T-cell (primary cell): ENCODE results near the gene CPA4. TPM values are rescaled to one million over a fixed set of nuclear protein-coding genes. Genes with fewer than 3 reads are reported as not detected.
A peak's percentile ranks its signal among the peaks of the same experiment; 100 is the strongest.

ENCODE experiments used
- ATAC-seq, 4 experiments: fragments of 200-7000 bp in 3 of 4; fragments of 150-1000 bp in 1 of 4; cut with Tn5 transposase; replicated peaks in 1 of 4; 1 replicate in 3 of 4; 2 replicates in 1 of 4; pipeline ENCODE4 v1.10.0; 2021; ENCODE audit warnings: moderate library complexity in 3 of 4, mild to moderate bottlenecking in 2 of 4, moderate number of reproducible peaks in 1 of 4
- CTCF ChIA-PET, 2 donors: fragments of 300-600 bp; sonication (Branson Sonifier 250); formaldehyde crosslinking; loops; one replicate each; lab custom pipeline; 2022; ENCODE audit warnings: antibody characterized with exemption in 2 of 2; lab: Charles Lee
- POLR2A ChIA-PET, 2 donors: fragments of 300-600 bp; sonication (Branson Sonifier 250); formaldehyde crosslinking; loops; one replicate each; lab custom pipeline; 2022; ENCODE audit warnings: antibody characterized with exemption in 2 of 2; lab: Charles Lee
- DNase-seq, 35 experiments: peaks; one replicate each; pipeline versions ENCODE4 v3.0.0 to v3.0.0-alpha.2; 2013 to 2023
- H3K27ac ChIP-seq: one replicate; pipeline ENCODE4 v1.5.1; 2013; ENCODE audit warnings: low read length
- H3K27me3 ChIP-seq, 2 experiments: replicated peaks in 1 of 2; 1 replicate in 1 of 2; 2 replicates in 1 of 2; pipeline versions ENCODE4 v1.6.1 to v1.7.0; 2013; ENCODE audit warnings: low read length in 1 of 2, mixed read lengths in 1 of 2; ENCODE audit not compliant: control insufficient read depth in 2 of 2, insufficient read depth in 2 of 2; ENCODE audit errors: extremely low read depth in 1 of 2
- H3K36me3 ChIP-seq, 2 donors: 1 replicate in 1 of 2; 2 replicates in 1 of 2; pipeline versions ENCODE4 v1.6.1 to v1.7.0; 2013; ENCODE audit warnings: low read length in 1 of 2; ENCODE audit not compliant: control insufficient read depth in 2 of 2, insufficient read depth in 1 of 2; ENCODE audit errors: extremely low read depth in 1 of 2
- H3K4me1 ChIP-seq, 2 experiments: 1 replicate in 1 of 2; 2 replicates in 1 of 2; pipeline versions ENCODE4 v1.6.1 to v1.7.0; 2013; ENCODE audit warnings: low read length in 2 of 2, mixed read lengths in 1 of 2; ENCODE audit not compliant: insufficient read depth in 2 of 2, control insufficient read depth in 1 of 2; ENCODE audit errors: extremely low read depth in 1 of 2
- H3K4me3 ChIP-seq, 2 donors: 1 replicate in 1 of 2; 2 replicates in 1 of 2; pipeline versions ENCODE4 v1.5.1 to v1.7.0; 2013; ENCODE audit warnings: mild to moderate bottlenecking in 2 of 2, low read length in 1 of 2, moderate library complexity in 1 of 2; ENCODE audit not compliant: control insufficient read depth in 1 of 2; ENCODE audit errors: extremely low read depth in 1 of 2
- H3K9me3 ChIP-seq: 2 replicates; pipeline ENCODE4 v1.7.0; 2013
- H3K27ac Mint-ChIP-seq, 2 donors: one replicate each; pipeline ENCODE4 v1.8.0; 2020 to 2021; ENCODE audit warnings: mild to moderate bottlenecking in 2 of 2, mixed read lengths in 2 of 2
- H3K27me3 Mint-ChIP-seq, 2 donors: one replicate each; pipeline ENCODE4 v1.8.0; 2021 to 2022; ENCODE audit warnings: mixed read lengths in 2 of 2
- H3K36me3 Mint-ChIP-seq: one replicate; pipeline ENCODE4 v1.8.0; 2021; ENCODE audit warnings: mixed read lengths
- H3K4me1 Mint-ChIP-seq, 3 donors: one replicate each; pipeline ENCODE4 v1.8.0; 2020 to 2022; ENCODE audit warnings: mixed read lengths in 3 of 3, mild to moderate bottlenecking in 1 of 3
- H3K4me3 Mint-ChIP-seq, 3 donors: one replicate each; pipeline ENCODE4 v1.8.0; 2020 to 2022; ENCODE audit warnings: mild to moderate bottlenecking in 3 of 3, mixed read lengths in 3 of 3, moderate library complexity in 3 of 3
- H3K9me3 Mint-ChIP-seq, 3 donors: one replicate each; pipeline ENCODE4 v1.8.0; 2020 to 2022; ENCODE audit warnings: mixed read lengths in 3 of 3
- WGBS: methylation state at CpG from one replicate; pipeline ENCODE4 v1.1.5; 2013; ENCODE audit warnings: missing lambda C conversion rate; ENCODE audit not compliant: insufficient coverage; 5-methylcytosine and 5-hydroxymethylcytosine counted together
- total RNA-seq, 35 experiments: library from RNA in 6 of 35; stranded (reverse) in 6 of 35; fragments of 120-200 nt in 1 of 35; gene quantifications; one replicate each; pipeline versions ENCODE4 v1.2.1 to v1.2.4 and lab custom pipeline; 2013 to 2026

Gene CPA4
- total RNA-seq, 5 donors from 2014 or later (not counting 1 experiment from before 2014, with no cell fraction given): 0.23 TPM; not detected in 4

DNA sequence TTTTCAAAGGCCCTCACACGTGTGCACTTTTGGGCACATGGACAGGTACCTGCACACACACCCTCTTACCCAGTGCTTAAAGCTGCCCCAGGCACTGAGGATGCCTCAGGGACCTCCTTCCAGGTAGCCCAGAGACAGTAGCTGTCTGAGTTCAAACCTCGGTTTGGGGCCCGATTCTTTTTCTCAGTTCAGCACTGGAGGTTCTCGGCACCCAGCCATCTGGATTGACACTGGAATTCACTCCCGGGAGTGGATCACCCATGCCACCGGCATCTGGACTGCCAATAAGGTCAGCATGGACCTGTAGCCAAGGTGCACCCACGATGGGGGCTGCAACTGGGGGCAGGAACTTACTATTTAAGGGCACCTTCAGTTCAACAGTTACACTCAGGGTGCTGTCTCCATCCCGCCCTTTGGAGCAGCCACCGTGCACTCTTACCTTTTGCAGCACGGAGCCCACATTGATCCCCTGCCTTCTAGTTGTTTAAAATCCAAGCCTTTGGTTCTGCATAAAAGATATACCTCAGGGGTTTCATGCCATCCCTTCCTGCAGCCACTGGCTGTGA lies 69.4 kb downstream of the CPA4 start:
- no peaks in the 10 kb centered on the region for H3K9me3 ChIP-seq
- H3K36me3 ChIP-seq: peaks cover 0 to 4% of the 10 kb centered on the region in 2 donors
- 89% methylated on average over 10 of the region's 10 CpGs for WGBS
- Mint-ChIP-seq H3K27me3 (no peaks in the 10 kb centered on the region), H3K4me1 (peaks cover 9 to 10% (median 9%) of the 10 kb centered on the region in 3 donors), H3K9me3 (peaks cover 11 to 15% (median 13%) of the 10 kb centered on the region in 3 donors), H3K4me3 (no peak overlapping the region), H3K27ac (no peak overlapping the region), H3K36me3 (no peaks in the 10 kb centered on the region)
- H3K27me3 ChIP-seq: peaks cover 0 to 12% of the 10 kb centered on the region in 2 experiments
- DNase-seq (no peak), ATAC-seq (no peak)
- ChIA-PET POLR2A (no interaction called here), CTCF (no interaction called here)
- peaks cover 13 to 20% of the 10 kb centered on the region in 2 experiments for H3K4me1 ChIP-seq
- no peak overlapping the region for H3K27ac ChIP-seq
- no peak overlapping the region for H3K4me3 ChIP-seq

DNA sequence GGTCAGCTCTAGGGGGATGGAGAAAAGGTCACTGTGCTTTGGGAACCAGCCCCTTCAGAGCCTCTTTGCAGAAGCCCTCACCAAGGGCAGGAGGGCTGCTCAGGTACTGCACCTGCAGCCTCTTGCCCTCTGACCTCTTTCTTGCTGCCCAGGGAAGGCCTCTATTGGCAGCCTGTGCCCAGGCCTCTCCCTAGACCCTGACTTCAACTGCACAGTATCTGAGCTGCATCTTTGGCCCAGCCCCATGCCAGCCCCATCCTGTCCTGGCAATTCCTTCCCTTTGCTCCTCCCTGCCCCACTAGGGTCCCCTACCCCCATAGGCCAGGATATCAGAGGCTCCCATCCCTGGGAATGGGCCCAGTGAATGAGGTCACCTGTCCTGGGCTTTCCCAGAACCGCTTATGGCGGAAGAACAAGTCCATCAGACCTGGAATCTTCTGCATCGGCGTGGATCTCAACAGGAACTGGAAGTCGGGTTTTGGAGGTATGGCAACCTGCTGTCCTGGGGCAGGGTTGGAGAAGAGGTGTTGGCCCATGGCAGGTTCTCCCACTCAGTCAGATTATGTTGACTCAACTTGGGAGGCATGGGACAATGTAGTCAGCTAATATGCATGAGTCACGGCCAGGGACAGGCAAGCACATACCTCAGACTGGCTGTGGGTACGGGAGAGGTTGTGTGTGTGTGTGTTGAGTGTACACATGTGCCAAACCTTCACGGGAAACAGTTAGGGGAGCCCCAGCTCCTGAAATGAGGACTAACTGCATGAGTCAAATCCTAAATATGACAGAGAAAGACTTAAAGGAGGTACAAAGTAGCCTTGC lies 70.3 kb downstream of the CPA4 start:
- Histone ChIP-seq H3K27me3 (peaks cover 0 to 12% of the 10 kb centered on the region in 2 experiments), H3K9me3 (no peaks in the 10 kb centered on the region), H3K36me3 (peaks cover 0 to 4% of the 10 kb centered on the region in 2 donors), H3K27ac (no peak overlapping the region), H3K4me1 (peaks cover 13 to 29% of the 10 kb centered on the region in 2 experiments), H3K4me3 (no peak overlapping the region)
- 78% methylated on average over 8 of the region's 8 CpGs for WGBS
- ATAC-seq: no peak
- H3K36me3 Mint-ChIP-seq: no peaks in the 10 kb centered on the region
- H3K27me3 Mint-ChIP-seq: no peaks in the 10 kb centered on the region
- H3K27ac Mint-ChIP-seq: no peak overlapping the region
- H3K9me3 Mint-ChIP-seq: peaks cover 11 to 15% (median 13%) of the 10 kb centered on the region in 3 donors
- no peak for DNase-seq
- ChIA-PET CTCF (interaction anchor here in 1 of 2 donors (0.5 to 0.6 kb wide), 2 partner anchors 8 to 1959 kb away, joined by 3 to 8 read pairs; no protein-coding TSS in a partner anchor), POLR2A (no interaction called here)
- H3K4me1 Mint-ChIP-seq: peaks cover 10 to 13% (median 10%) of the 10 kb centered on the region in 3 donors
- no peak overlapping the region for H3K4me3 Mint-ChIP-seq

DNA sequence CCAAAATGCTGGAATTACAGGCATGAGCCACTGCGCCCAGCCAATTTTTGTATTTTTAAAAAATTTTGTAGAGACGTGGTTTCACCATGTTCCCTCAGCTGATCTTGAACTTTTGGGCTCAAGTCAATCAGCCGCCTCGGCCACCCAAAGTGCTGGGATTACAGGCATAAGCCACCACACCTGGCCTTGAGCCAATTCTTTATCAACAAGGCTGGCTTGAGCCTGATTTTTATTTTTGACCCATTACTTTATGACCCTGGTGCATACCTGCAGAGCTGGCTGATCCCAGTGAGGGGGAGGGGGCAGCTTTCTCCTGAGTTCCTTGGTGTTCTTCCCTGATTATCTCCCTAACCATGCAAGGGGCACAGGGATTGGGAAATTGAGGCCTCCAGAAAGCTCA lies 71.5 kb downstream of the CPA4 start:
- Mint-ChIP-seq H3K9me3 (peaks cover 5 to 11% (median 9%) of the 10 kb centered on the region in 3 donors), H3K27ac (no peak overlapping the region), H3K4me1 (peaks cover 12 to 21% (median 19%) of the 10 kb centered on the region in 3 donors), H3K27me3 (no peaks in the 10 kb centered on the region), H3K4me3 (no peak overlapping the region), H3K36me3 (no peaks in the 10 kb centered on the region)
- peaks cover 0 to 5% of the 10 kb centered on the region in 2 experiments for H3K27me3 ChIP-seq
- no peak overlapping the region for H3K27ac ChIP-seq
- ChIA-PET CTCF (no interaction called here), POLR2A (no interaction called here)
- no peaks in the 10 kb centered on the region for H3K9me3 ChIP-seq
- H3K36me3 ChIP-seq: peaks cover 0 to 1% of the 10 kb centered on the region in 2 donors
- H3K4me3 ChIP-seq: no peak overlapping the region
- H3K4me1 ChIP-seq: peaks cover 13 to 41% of the 10 kb centered on the region in 2 experiments
- ATAC-seq (no peak), DNase-seq (no peak)
- 100% methylated on average over 1 of the region's 4 CpGs for WGBS

DNA sequence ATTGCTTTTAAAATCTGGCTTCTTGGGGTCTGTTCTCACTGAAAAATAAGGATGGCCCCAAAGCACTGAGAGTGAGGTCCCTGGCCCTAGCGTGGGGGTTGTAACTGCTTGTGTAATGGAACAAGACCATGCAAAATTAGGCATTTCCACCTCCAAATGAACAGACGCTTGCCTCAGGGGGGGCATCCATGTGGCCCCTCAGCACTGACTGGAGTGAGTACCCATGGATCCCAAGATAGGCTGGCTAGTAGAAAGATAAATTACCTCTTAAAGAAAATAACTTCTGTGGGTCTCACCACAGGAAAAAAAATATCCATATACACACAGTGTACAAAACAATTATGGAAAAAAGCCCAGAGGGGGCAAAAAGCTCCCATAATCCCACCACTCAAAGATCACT lies 72.1 kb downstream of the CPA4 start:
- H3K27ac ChIP-seq: no peak overlapping the region
- H3K27me3 ChIP-seq: peaks cover 0 to 4% of the 10 kb centered on the region in 2 experiments
- ATAC-seq (no peak), DNase-seq (no peak)
- POLR2A ChIA-PET: no interaction called here
- peak overlapping the region in 1 of 3 donors; percentile 19 for H3K4me3 Mint-ChIP-seq
- peaks cover 4 to 7% (median 5%) of the 10 kb centered on the region in 3 donors for H3K9me3 Mint-ChIP-seq
- H3K9me3 ChIP-seq: no peaks in the 10 kb centered on the region
- H3K4me1 Mint-ChIP-seq: peaks cover 13 to 27% (median 26%) of the 10 kb centered on the region in 3 donors
- no peaks in the 10 kb centered on the region for H3K36me3 ChIP-seq
- H3K4me1 ChIP-seq: peaks cover 13 to 47% of the 10 kb centered on the region in 2 experiments
- no peaks in the 10 kb centered on the region for H3K36me3 Mint-ChIP-seq
- CTCF ChIA-PET: no interaction called here
- no CpG with 5 or more reads among the region's 2 CpGs for WGBS
- no peak overlapping the region for H3K27ac Mint-ChIP-seq
- H3K4me3 ChIP-seq: no peak overlapping the region
- no peaks in the 10 kb centered on the region for H3K27me3 Mint-ChIP-seq

DNA sequence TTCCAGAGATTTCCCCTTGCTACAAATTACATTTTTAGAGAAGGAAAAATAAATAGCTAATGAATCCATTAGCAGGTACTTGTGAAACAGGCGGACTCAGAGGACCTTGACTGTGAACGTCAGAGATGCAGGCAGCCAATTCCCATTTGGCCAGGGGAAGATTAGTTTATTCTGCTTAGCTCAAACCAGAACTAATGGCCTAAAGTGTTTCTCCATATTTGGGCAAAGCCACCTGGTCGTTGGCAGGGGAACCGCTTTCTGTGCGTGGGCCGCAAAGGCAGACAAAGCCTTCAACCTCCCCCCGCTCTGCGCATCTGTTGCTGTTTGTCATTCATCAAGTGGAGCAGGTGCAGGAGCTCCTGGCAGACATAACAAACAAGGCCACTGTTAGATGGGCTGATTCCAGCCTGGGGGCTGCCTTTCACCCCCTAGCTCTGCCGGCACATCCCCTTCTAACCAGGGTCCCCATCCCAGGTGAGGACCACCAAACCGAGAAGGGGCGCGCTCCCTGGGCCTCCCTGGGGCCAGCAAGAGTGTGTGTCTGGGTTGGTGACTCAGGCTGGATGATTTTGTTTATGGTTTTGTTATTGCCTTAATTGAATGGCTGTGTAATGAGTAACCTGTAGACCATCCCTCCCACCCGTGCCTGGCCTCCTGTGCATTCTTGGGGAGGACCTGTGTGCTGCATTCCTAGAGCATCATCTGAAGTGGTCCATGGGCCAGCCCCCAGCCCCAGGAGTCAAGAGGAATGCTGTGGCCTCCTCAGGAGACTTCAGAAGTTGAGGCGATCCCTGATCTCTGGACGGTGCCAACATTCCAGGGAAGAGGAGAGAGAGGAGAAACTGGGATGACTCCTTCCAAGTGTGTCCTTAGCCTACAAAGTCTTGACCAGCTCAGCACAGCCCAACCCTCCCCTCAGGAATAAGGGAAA lies 72.8 kb downstream of the CPA4 start:
- Mint-ChIP-seq H3K9me3 (peaks cover 0 to under 1% (median 0%) of the 10 kb centered on the region in 3 donors), H3K4me3 (peak overlapping the region in 1 of 3 donors; percentile 19), H3K36me3 (no peaks in the 10 kb centered on the region), H3K27me3 (no peaks in the 10 kb centered on the region), H3K4me1 (peaks cover 13 to 27% (median 26%) of the 10 kb centered on the region in 3 donors), H3K27ac (no peak overlapping the region)
- ATAC-seq: no peak
- H3K9me3 ChIP-seq: no peaks in the 10 kb centered on the region
- H3K27me3 ChIP-seq: peaks cover 0 to 5% of the 10 kb centered on the region in 2 experiments
- H3K4me3 ChIP-seq: no peak overlapping the region
- peak in 4 of 35 experiments; percentile 15 to 39 (median 26) for DNase-seq
- 94% methylated on average over 5 of the region's 15 CpGs for WGBS
- ChIA-PET POLR2A (no interaction called here), CTCF (no interaction called here)
- peaks cover 13 to 48% of the 10 kb centered on the region in 2 experiments for H3K4me1 ChIP-seq
- no peaks in the 10 kb centered on the region for H3K36me3 ChIP-seq
- H3K27ac ChIP-seq: no peak overlapping the region

DNA sequence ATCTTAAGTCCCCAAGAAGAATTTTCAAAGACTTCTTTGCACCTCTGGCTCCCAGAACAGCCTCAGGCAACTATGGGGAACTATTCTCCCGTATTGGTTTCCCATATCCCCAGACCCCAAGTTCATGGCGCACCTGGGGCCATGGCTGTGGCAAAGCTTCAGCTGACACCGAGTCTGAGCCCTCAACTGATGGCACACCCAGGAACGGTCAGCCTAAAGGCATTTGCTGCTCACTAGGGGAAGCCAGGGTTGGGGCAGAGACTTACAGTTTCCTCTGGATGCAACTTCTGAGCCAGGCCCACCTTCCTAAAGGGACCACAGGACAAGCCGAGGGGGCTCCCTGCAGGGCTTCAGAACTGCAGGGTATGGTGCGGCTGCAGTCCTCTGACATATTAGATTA lies 73.6 kb downstream of the CPA4 start:
- Mint-ChIP-seq H3K4me3 (peak overlapping the region in 1 of 3 donors; percentile 59), H3K4me1 (peaks cover 13 to 27% (median 26%) of the 10 kb centered on the region in 3 donors), H3K9me3 (no peaks in the 10 kb centered on the region), H3K27me3 (no peaks in the 10 kb centered on the region), H3K36me3 (no peaks in the 10 kb centered on the region), H3K27ac (peak overlapping the region in 1 of 2 donors; percentile 77)
- H3K27ac ChIP-seq: no peak overlapping the region
- peaks cover 13 to 48% of the 10 kb centered on the region in 2 experiments for H3K4me1 ChIP-seq
- ATAC-seq (no peak), DNase-seq (no peak)
- CTCF ChIA-PET: no interaction called here
- no peak overlapping the region for H3K4me3 ChIP-seq
- no peaks in the 10 kb centered on the region for H3K9me3 ChIP-seq
- POLR2A ChIA-PET: no interaction called here
- no peaks in the 10 kb centered on the region for H3K36me3 ChIP-seq
- WGBS: 92% methylated on average over 4 of the region's 6 CpGs
- peaks cover 0 to 8% of the 10 kb centered on the region in 2 experiments for H3K27me3 ChIP-seq
